ENCODE results near the gene SLC6A3.
"Not testable (repeated sequence)": the region's sequence is repeated elsewhere in the genome, so short reads cannot be mapped to it uniquely, and the experiment has no call there.

The SLC6A3 gene

GRCh38 chr5:1374679-1375055 is 70.6 kb downstream of the SLC6A3 start:
- DNase-seq (ENCODE audit: low read depth in 2 of 2) = no peak

- no peak for DNase-seq (ENCODE audit: low read depth in 2 of 2)
Measured at GRCh38 chr5:1374030-1374678, 71.1 kb downstream of the SLC6A3 start.

GRCh38 chr5:1371972-1372342 is 73.3 kb downstream of the SLC6A3 start:
- not testable (repeated sequence) for DNase-seq (ENCODE audit: low read depth in 2 of 2)

GRCh38 chr5:1371218-1371971 is 73.8 kb downstream of the SLC6A3 start:
- DNase-seq (ENCODE audit: low read depth in 2 of 2) = no peak

GRCh38 chr5:1370006-1370405 is 75.2 kb downstream of the SLC6A3 start:
- DNase-seq (ENCODE audit: low read depth in 2 of 2) = no peak

- no peak for DNase-seq (ENCODE audit: low read depth in 2 of 2)
Measured at GRCh38 chr5:1368756-1369155, 76.5 kb downstream of the SLC6A3 start.

- DNase-seq (ENCODE audit: low read depth in 2 of 2) = no peak
Measured at GRCh38 chr5:1368236-1368635, 77.0 kb downstream of the SLC6A3 start.

- DNase-seq (ENCODE audit: low read depth in 2 of 2) = no peak
Measured at GRCh38 chr5:1367149-1367548, 78.1 kb downstream of the SLC6A3 start.

GRCh38 chr5:1366514-1366913 is 78.7 kb downstream of the SLC6A3 start:
- DNase-seq (ENCODE audit: low read depth in 2 of 2) = no peak

GRCh38 chr5:1364211-1364610 is 81.0 kb downstream of the SLC6A3 start:
- DNase-seq (ENCODE audit: low read depth in 2 of 2) = no peak

GRCh38 chr5:1363581-1363980 is 81.7 kb downstream of the SLC6A3 start:
- DNase-seq (ENCODE audit: low read depth in 2 of 2) = no peak

GRCh38 chr5:1363160-1363559 is 82.1 kb downstream of the SLC6A3 start:
- DNase-seq (ENCODE audit: low read depth in 2 of 2) = no peak

GRCh38 chr5:1362242-1363015 is 82.8 kb downstream of the SLC6A3 start:
- no peak for DNase-seq (ENCODE audit: low read depth in 2 of 2)

- no peak for DNase-seq (ENCODE audit: low read depth in 2 of 2)
Measured at GRCh38 chr5:1360861-1361260, 84.4 kb downstream of the SLC6A3 start.

GRCh38 chr5:1360367-1360766 is 84.9 kb downstream of the SLC6A3 start:
- not testable (repeated sequence) for DNase-seq (ENCODE audit: low read depth in 2 of 2)

GRCh38 chr5:1359713-1360112 is 85.5 kb downstream of the SLC6A3 start:
- DNase-seq (ENCODE audit: low read depth in 2 of 2) = no peak

- no peak for DNase-seq (ENCODE audit: low read depth in 2 of 2)
Measured at GRCh38 chr5:1359031-1359645, 86.1 kb downstream of the SLC6A3 start.

GRCh38 chr5:1358726-1359025 is 86.6 kb downstream of the SLC6A3 start:
- no peak for DNase-seq (ENCODE audit: low read depth in 2 of 2)

GRCh38 chr5:1357946-1358725 is 87.1 kb downstream of the SLC6A3 start:
- no peak for DNase-seq (ENCODE audit: low read depth in 2 of 2)

- no peak for DNase-seq (ENCODE audit: low read depth in 2 of 2)
Measured at GRCh38 chr5:1356873-1357787, 88.1 kb downstream of the SLC6A3 start.

- no peak for DNase-seq (ENCODE audit: low read depth in 2 of 2)
Measured at GRCh38 chr5:1354576-1354975, 90.7 kb downstream of the SLC6A3 start.
